Measurements from ENCODE around the gene SEMA5B.

SEMA5B gene, protein sequence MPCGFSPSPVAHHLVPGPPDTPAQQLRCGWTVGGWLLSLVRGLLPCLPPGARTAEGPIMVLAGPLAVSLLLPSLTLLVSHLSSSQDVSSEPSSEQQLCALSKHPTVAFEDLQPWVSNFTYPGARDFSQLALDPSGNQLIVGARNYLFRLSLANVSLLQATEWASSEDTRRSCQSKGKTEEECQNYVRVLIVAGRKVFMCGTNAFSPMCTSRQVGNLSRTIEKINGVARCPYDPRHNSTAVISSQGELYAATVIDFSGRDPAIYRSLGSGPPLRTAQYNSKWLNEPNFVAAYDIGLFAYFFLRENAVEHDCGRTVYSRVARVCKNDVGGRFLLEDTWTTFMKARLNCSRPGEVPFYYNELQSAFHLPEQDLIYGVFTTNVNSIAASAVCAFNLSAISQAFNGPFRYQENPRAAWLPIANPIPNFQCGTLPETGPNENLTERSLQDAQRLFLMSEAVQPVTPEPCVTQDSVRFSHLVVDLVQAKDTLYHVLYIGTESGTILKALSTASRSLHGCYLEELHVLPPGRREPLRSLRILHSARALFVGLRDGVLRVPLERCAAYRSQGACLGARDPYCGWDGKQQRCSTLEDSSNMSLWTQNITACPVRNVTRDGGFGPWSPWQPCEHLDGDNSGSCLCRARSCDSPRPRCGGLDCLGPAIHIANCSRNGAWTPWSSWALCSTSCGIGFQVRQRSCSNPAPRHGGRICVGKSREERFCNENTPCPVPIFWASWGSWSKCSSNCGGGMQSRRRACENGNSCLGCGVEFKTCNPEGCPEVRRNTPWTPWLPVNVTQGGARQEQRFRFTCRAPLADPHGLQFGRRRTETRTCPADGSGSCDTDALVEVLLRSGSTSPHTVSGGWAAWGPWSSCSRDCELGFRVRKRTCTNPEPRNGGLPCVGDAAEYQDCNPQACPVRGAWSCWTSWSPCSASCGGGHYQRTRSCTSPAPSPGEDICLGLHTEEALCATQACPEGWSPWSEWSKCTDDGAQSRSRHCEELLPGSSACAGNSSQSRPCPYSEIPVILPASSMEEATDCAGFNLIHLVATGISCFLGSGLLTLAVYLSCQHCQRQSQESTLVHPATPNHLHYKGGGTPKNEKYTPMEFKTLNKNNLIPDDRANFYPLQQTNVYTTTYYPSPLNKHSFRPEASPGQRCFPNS

DNA sequence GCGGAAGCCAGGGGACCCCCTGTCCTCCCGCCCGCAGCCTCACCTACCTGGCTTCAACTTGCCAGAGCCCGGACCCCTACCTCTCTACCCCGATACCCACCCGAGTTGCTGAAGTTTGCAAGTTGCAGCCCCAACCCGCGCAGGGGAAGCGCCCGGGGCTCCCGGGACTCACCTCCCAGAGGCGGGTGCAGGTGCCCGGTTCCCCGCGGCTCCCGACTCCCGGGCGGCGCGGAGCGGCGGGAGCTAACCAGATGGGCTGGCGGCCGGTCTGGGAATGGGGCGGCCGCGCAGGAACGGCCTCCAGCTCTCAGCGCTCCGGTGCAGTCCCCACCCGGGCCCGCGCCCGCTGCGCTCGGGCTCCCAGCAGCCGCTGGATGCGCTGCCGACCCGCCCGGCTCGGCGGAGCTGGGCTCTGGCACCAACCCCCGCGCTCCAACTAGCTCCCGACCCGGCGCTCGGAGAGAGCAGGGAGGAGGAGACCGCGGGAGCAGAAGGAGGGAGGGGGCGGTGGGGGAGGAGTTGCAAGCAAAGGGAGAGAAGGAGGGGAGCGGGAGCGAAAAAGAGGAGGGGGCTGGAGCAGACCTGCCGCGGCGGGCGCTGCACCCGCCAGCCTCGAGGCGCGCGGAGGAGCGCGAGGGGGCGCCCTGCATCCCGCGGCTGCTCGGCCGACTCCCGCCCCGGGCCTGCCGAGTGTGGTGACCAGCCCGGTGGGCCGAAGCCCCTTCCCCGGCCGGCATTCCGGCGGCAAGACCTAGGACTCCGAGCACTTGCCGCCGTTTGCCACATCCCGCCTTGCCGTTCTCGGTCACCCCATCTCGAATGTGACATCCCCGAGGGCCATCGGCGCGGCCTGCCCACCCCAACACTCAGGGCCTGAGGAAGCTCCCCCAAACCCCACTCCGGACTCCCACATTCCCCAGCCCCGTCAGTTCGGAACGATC is at the start of gene SEMA5B:
Gene SEMA5B (minus strand): TSS at position 472 of the 941 bp plus-strand sequence. CDS start 66,500 bp downstream, outside the sequence.
- H3K4me3 ChIP-seq (replicated peaks; ENCODE audit: low read depth, low read length): peak within 1 kb of the TSS; percentile 24
- TF ChIP-seq, protein P1, sequence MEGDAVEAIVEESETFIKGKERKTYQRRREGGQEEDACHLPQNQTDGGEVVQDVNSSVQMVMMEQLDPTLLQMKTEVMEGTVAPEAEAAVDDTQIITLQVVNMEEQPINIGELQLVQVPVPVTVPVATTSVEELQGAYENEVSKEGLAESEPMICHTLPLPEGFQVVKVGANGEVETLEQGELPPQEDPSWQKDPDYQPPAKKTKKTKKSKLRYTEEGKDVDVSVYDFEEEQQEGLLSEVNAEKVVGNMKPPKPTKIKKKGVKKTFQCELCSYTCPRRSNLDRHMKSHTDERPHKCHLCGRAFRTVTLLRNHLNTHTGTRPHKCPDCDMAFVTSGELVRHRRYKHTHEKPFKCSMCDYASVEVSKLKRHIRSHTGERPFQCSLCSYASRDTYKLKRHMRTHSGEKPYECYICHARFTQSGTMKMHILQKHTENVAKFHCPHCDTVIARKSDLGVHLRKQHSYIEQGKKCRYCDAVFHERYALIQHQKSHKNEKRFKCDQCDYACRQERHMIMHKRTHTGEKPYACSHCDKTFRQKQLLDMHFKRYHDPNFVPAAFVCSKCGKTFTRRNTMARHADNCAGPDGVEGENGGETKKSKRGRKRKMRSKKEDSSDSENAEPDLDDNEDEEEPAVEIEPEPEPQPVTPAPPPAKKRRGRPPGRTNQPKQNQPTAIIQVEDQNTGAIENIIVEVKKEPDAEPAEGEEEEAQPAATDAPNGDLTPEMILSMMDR (IDR thresholded peaks at IDR 0.05; ENCODE audit: low read depth, low read length, missing control alignments): peak; percentile 11
- no peak for DNase-seq (ENCODE audit: extremely low read depth, low read depth)

- DNase-seq (ENCODE audit: extremely low read depth, low read depth): no peak
- H3K4me3 ChIP-seq (replicated peaks; ENCODE audit: low read depth, low read length): no peak overlapping the region
- TF ChIP-seq, protein P1 (IDR thresholded peaks at IDR 0.05; ENCODE audit: low read depth, low read length, missing control alignments): no peak
Measured at GRCh38 chr3:123076496-123077418, 49.2 kb upstream of the SEMA5B start.

DNA sequence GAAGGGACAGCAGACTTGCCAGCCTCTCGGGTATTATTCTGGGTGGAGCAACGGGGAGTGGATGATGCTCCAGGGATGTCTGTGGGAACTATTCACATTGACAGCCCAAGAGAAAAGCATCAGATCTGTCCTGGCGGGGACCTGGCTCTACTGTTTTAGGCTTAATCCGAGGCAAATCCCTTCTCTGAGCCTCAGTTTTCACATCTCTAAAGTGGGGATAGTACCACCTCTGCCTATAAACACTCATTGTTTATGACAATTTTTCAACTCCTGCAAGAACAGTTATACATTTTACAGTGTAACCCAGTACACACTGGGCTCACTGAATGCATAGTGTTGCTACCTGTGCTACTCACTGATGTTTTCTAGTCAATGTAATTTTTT is 48.5 kb upstream of the SEMA5B start:
- no peak for DNase-seq (ENCODE audit: extremely low read depth, low read depth)

DNA sequence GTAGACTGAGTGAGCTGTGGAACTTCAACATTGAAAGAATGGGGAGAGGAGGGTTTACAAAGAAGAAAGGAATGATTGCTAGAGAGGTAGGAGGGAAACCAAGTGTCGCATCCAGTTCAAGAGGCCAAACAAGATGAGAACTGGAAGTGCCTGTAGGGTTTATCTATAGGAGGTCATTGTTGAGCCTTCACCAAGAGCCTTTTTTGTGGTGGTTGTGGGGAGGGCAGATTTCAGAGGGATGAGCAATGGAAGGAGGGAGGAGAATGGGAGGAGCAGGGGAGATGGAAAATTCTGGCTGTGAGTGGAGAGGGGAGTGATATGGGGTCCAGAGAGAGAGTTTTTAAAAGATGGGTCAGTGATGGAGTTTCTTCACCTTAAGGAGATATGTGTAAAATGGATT is 47.8 kb upstream of the SEMA5B start:
- no peak for DNase-seq (ENCODE audit: extremely low read depth, low read depth)
- H3K4me3 ChIP-seq (replicated peaks; ENCODE audit: low read depth, low read length): no peak overlapping the region
- TF ChIP-seq, protein P1 (IDR thresholded peaks at IDR 0.05; ENCODE audit: low read depth, low read length, missing control alignments): no peak

More for the DNA sequence above, 48.5 kb upstream of the SEMA5B start:
- no peak overlapping the region for H3K4me3 ChIP-seq (replicated peaks; ENCODE audit: low read depth, low read length)
- TF ChIP-seq, protein P1 (IDR thresholded peaks at IDR 0.05; ENCODE audit: low read depth, low read length, missing control alignments): no peak

GRCh38 chr3:123072564-123072963 is 45.0 kb upstream of the SEMA5B start:
- no peak for DNase-seq (ENCODE audit: extremely low read depth, low read depth)
- no peak overlapping the region for H3K4me3 ChIP-seq (replicated peaks; ENCODE audit: low read depth, low read length)
- TF ChIP-seq, protein P1 (IDR thresholded peaks at IDR 0.05; ENCODE audit: low read depth, low read length, missing control alignments): no peak

All from HFF-Myc (cell line).